Prostate gland (tissue), 2 donors: ENCODE results near the gene COLQ.

Experiments
- CTCF ChIP-seq, 4 experiments: fragments of 200-600 bp in 2 of 4; fragments of 450-650 bp in 2 of 4; sonication (generic) in 2 of 4; IDR thresholded peaks; 1 replicate in 3 of 4; 2 replicates in 1 of 4; pipeline ENCODE4 v1.5.1; 2016 to 2019; ENCODE audit warnings: antibody characterized with exemption in 4 of 4, mild to moderate bottlenecking in 2 of 4, moderate library complexity in 2 of 4
- POLR2A ChIP-seq: fragments of 450-650 bp; IDR thresholded peaks from one replicate; pipeline ENCODE4 v1.6.1; 2016; ENCODE audit warnings: antibody characterized with exemption, mild to moderate bottlenecking
- POLR2AphosphoS5 ChIP-seq: sonication (generic); formaldehyde crosslinking; IDR thresholded peaks from one replicate; pipeline ENCODE4 v1.6.1; 2017; ENCODE audit warnings: antibody characterized with exemption

- TF ChIP-seq POLR2AphosphoS5: no peak
- TF ChIP-seq CTCF (IDR thresholded peaks at IDR 0.05): no peak
- no peak for TF ChIP-seq POLR2A
Observed at GRCh38 chr3:15499536-15499935, 22.0 kb downstream of the COLQ start.
